K562 (cell line): ENCODE data around the gene GABRD. TPM values are rescaled to one million over a fixed set of nuclear protein-coding genes. Genes with fewer than 3 reads are reported as not detected.

Experiments
- ATAC-seq: fragments of 200-7000 bp; cut with Tn5 transposase; 3 replicates; pipeline ENCODE4 v1.9.1; 2020; ENCODE audit warnings: moderate library complexity
- BruUV-seq: library from RNA; stranded (reverse); fragments of 400-500 nt; replicated peaks from 2 replicates; lab custom pipeline; 2021; lab: Mats Ljungman, UMichigan
- CTCF ChIA-PET: fragments of 300-600 bp; formaldehyde crosslinking; extraction: SDS; loops from one replicate; lab custom pipeline; 2021; ENCODE audit warnings: low intra/inter-chr PET ratio; lab: Yijun Ruan, JAX
- POLR2A ChIA-PET: fragments of 300-600, 350-650 bp; sonication (Branson Sonifier 250); formaldehyde crosslinking; extraction: SDS; loops from one replicate; lab custom pipeline; 2021; ENCODE audit warnings: antibody characterized with exemption, inconsistent platforms; lab: Yijun Ruan, JAX
- DNase-seq, 4 experiments: peaks; one replicate each; pipeline versions ENCODE4 v3.0.0 to v3.0.0-alpha.2; 2011 to 2018; ENCODE audit warnings: low spot score in 3 of 4, mixed read lengths in 3 of 4; ENCODE audit errors: extremely low read depth in 1 of 4
- FAIRE-seq: peaks from 2 replicates; lab custom pipeline; 2011; peaks lifted over from hg19 to GRCh38; lab: Jason Lieb, UNC
- H2AFZ ChIP-seq: 2 replicates; pipeline ENCODE4 v1.6.0; 2011; ENCODE audit warnings: low read depth, low read length, control low read depth, inconsistent platforms
- H3K27ac ChIP-seq: fragments of 200-600 bp; 3 replicates; pipeline ENCODE4 v1.8.0; 2011; ENCODE audit warnings: low read depth, mild to moderate bottlenecking, control low read depth, inconsistent platforms, low read length, moderate library complexity, mixed read lengths; ENCODE audit errors: extremely low read depth
- H3K27me3 ChIP-seq, 2 experiments: fragments of 300-600 bp in 1 of 2; 2 replicates in 1 of 2; 3 replicates in 1 of 2; pipeline versions ENCODE4 v1.6.0 to v1.8.0; 2011; ENCODE audit warnings: inconsistent platforms in 2 of 2, low read length in 2 of 2, mild to moderate bottlenecking in 1 of 2, mixed read lengths in 1 of 2, moderate library complexity in 1 of 2; ENCODE audit not compliant: control insufficient read depth in 2 of 2, insufficient read depth in 2 of 2
- H3K36me3 ChIP-seq: fragments of 300-600 bp; 3 replicates; pipeline ENCODE4 v1.8.0; 2011; ENCODE audit warnings: mild to moderate bottlenecking, low read length, inconsistent platforms; ENCODE audit not compliant: control insufficient read depth, insufficient read depth
- H3K4me1 ChIP-seq, 2 experiments: fragments of 200-600 bp in 1 of 2; replicated peaks in 1 of 2; 2 replicates in 1 of 2; 3 replicates in 1 of 2; pipeline versions ENCODE4 v1.5.1 to v1.8.0; 2011; ENCODE audit warnings: inconsistent platforms in 2 of 2, low read length in 2 of 2, mild to moderate bottlenecking in 1 of 2, mixed read lengths in 1 of 2, moderate library complexity in 1 of 2; ENCODE audit not compliant: control insufficient read depth in 2 of 2, insufficient read depth in 2 of 2
- H3K4me2 ChIP-seq: 2 replicates; pipeline ENCODE4 v1.6.1; 2011; ENCODE audit warnings: low read length, control low read depth, inconsistent platforms, mixed read lengths; ENCODE audit not compliant: insufficient read depth
- H3K4me3 ChIP-seq: fragments of 200-600 bp; sonication (generic), shearing (Covaris generic); 2 replicates; pipeline ENCODE4 v1.5.1; 2016; ENCODE audit warnings: control low read depth, inconsistent platforms
- H3K79me2 ChIP-seq: fragments of 200-600 bp; 3 replicates; pipeline ENCODE4 v1.8.0; 2011; ENCODE audit warnings: low read length, inconsistent platforms; ENCODE audit not compliant: control insufficient read depth, insufficient read depth
- H3K9ac ChIP-seq, 2 experiments: 2 replicates each; pipeline versions ENCODE4 v1.6.0 to v1.6.1; 2011; ENCODE audit warnings: low read depth in 2 of 2, low read length in 2 of 2, control low read depth in 1 of 2, inconsistent platforms in 1 of 2, mild to moderate bottlenecking in 1 of 2, mixed read lengths in 1 of 2; ENCODE audit not compliant: insufficient read depth in 1 of 2
- H3K9me1 ChIP-seq: one replicate; pipeline ENCODE4 v1.6.0; 2011; ENCODE audit warnings: inconsistent platforms, mild to moderate bottlenecking, low read length, moderate library complexity; ENCODE audit not compliant: control insufficient read depth, insufficient read depth
- H3K9me3 ChIP-seq: replicated peaks from 2 replicates; pipeline ENCODE4 v1.5.1; 2011; ENCODE audit warnings: low read depth, low read length, inconsistent platforms; ENCODE audit not compliant: control insufficient read depth, insufficient read depth
- H4K20me1 ChIP-seq: replicated peaks from 2 replicates; pipeline ENCODE4 v1.6.1; 2011; ENCODE audit warnings: low read length, inconsistent platforms, mixed read lengths; ENCODE audit not compliant: control insufficient read depth, insufficient read depth
- CC2D1A ChIP-seq: fragments of 450-650 bp; IDR thresholded peaks from 2 replicates; pipeline ENCODE4 v1.6.1; 2017; ENCODE audit warnings: mild to moderate bottlenecking
- MCM2 ChIP-seq: fragments of 450-650 bp; IDR thresholded peaks from 2 replicates; pipeline ENCODE4 v1.6.1; 2017; ENCODE audit warnings: low read depth, mild to moderate bottlenecking
- VEZF1 ChIP-seq: fragments of 200-800 bp; sonication (Bioruptor generic); IDR thresholded peaks from 2 replicates; pipeline ENCODE4 v1.6.1; 2017; ENCODE audit warnings: missing genetic modification characterization, missing compliant biosample characterization
- WGBS: fragments of 100-300 bp; shearing (Covaris generic); methylation state at CpG from one replicate; pipeline ENCODE4 v1.1.6; 2016; ENCODE audit warnings: low coverage, mixed read lengths; ENCODE audit not compliant: insufficient coverage; ENCODE audit errors: missing lambda C conversion rate; 5-methylcytosine and 5-hydroxymethylcytosine counted together
- in situ Hi-C: fragments of 300-500 bp; cut with MboI; formaldehyde crosslinking; loops from 4 replicates; pipeline ENCODE4 v1.15.0; 2018; ENCODE audit warnings: inconsistent platforms, mixed read lengths
- intact Hi-C: fragments of 100-400 bp; cut with micrococcal nuclease; formaldehyde crosslinking; loops from 2 replicates; pipeline ENCODE4 v1.14.2; 2022
- polyA plus RNA-seq, 8 experiments: library from polyadenylated mRNA; depleted of rRNA in 4 of 8; stranded (reverse) in 5 of 8; unstranded in 3 of 8; fragments of >200 nt; fragmentation: Nextera tagmentation in 2 of 8; fragmentation: Illumina TruSeq in 1 of 8; extraction: Ambion mirVana in 2 of 8; extraction: Trizol in 1 of 8; gene quantifications; 2 replicates each; pipeline versions ENCODE4 v1.2.1 to v1.2.3, GENCODE V29; 2011 to 2014; ENCODE audit warnings: inconsistent platforms in 1 of 8, missing spikeins in 1 of 8
- total RNA-seq, 7 experiments: library from RNA; depleted of rRNA in 6 of 7; stranded (reverse); fragments of >200 nt in 6 of 7; fragmentation: Illumina TruSeq in 2 of 7; extraction: Trizol in 2 of 7; gene quantifications; 2 replicates each; pipeline versions ENCODE4 v1.2.1 to v1.2.3, GENCODE V29; 2011 to 2021; ENCODE audit warnings: low replicate concordance in 1 of 7

Gene GABRD
- total and polyA plus RNA-seq, 9 of the 15 experiments (the other 6 are each of a cell fraction or from before 2014, with no cell fraction given), result 0.07 TPM; not detected in 8

- TF ChIP-seq VEZF1, result 0 out of 2 replicates have a peak, but pooled peaks have one; percentile 24
These were observed 27.2 kb downstream of the GABRD start (continued) for GRCh38 chr1:2046174-2046917.

GRCh38 chr1:2046953-2047748 lies 28.0 kb downstream of the GABRD start:
- 4% methylated on average over 24 of the region's 25 CpGs for WGBS
- Histone ChIP-seq H3K4me1 (peaks cover 0 to 63% of the 10 kb centered on the region in 2 experiments; a peak in 2 of 5 replicates), H2AFZ (no peak overlapping the region), H3K27ac (no peak overlapping the region), H3K36me3 (no peaks in the 10 kb centered on the region), H3K9me3 (no peaks in the 10 kb centered on the region), H3K4me2 (no peak overlapping the region), H3K9me1 (peaks cover 3% of the 10 kb centered on the region), H3K79me2 (no peaks in the 10 kb centered on the region), H3K27me3 (peaks cover 16 to 54% of the 10 kb centered on the region in 2 experiments; a peak in 4 of 5 replicates), H3K4me3 (no peak overlapping the region), H3K9ac (peak overlapping the region in 1 of 2 experiments; percentile 59; a peak in 2 of 4 replicates), H4K20me1 (peaks cover 21% of the 10 kb centered on the region)
- in situ Hi-C loops (no loop called here), intact Hi-C loops (loop anchor here (1.0 to 2.0 kb wide), 2 partner anchors 86 to 103 kb away; no protein-coding TSS in a partner anchor)
- BruUV-seq, result no TSS peak
- no peak for TF ChIP-seq MCM2
- no peak for TF ChIP-seq CC2D1A
- ATAC-seq (no peak), DNase-seq (no peak), FAIRE-seq (no peak)
- POLR2A ChIA-PET, result interaction anchor here (1.0 to 1.1 kb wide), 2 partner anchors 69 to 86 kb away, joined by 3 to 5 read pairs; no protein-coding TSS in a partner anchor
- CTCF ChIA-PET, result interaction anchor here (3.3 to 5.4 kb wide), 2 partner anchors 87 to 103 kb away, joined by 18 to 47 read pairs; no protein-coding TSS in a partner anchor
